Lung (tissue), 12 donors: ENCODE data around the gene IGLON5. TPM values are rescaled to one million over a fixed set of nuclear protein-coding genes. Genes with fewer than 3 reads are reported as not detected.

Experiments used
- ATAC-seq: fragments of 200-7000 bp; cut with Tn5 transposase; one replicate; pipeline ENCODE4 v1.9.1; 2020; ENCODE audit warnings: moderate number of reproducible peaks; ENCODE audit not compliant: insufficient read depth, low FRiP score
- DNase-seq, 3 donors: peaks; one replicate each; pipeline ENCODE4 v3.0.0-alpha.2; 2013 to 2017
- H3K27ac ChIP-seq, 2 donors: one replicate each; pipeline ENCODE4 v1.5.1; 2013; ENCODE audit warnings: mild to moderate bottlenecking in 2 of 2, moderate library complexity in 2 of 2, control low read depth in 1 of 2, inconsistent platforms in 1 of 2, low read depth in 1 of 2, low read length in 1 of 2
- H3K27me3 ChIP-seq, 3 donors: one replicate each; pipeline ENCODE4 v1.5.1; 2013; ENCODE audit warnings: low read length in 2 of 3; ENCODE audit not compliant: control insufficient read depth in 3 of 3, insufficient read depth in 3 of 3
- H3K36me3 ChIP-seq, 4 donors: one replicate each; pipeline ENCODE4 v1.5.1; 2013; ENCODE audit warnings: low read length in 4 of 4, mild to moderate bottlenecking in 1 of 4, moderate library complexity in 1 of 4; ENCODE audit not compliant: control insufficient read depth in 4 of 4, insufficient read depth in 4 of 4
- H3K4me1 ChIP-seq, 5 donors: one replicate each; pipeline ENCODE4 v1.5.1; 2013; ENCODE audit warnings: low read length in 5 of 5, mild to moderate bottlenecking in 2 of 5, moderate library complexity in 1 of 5; ENCODE audit not compliant: control insufficient read depth in 5 of 5, insufficient read depth in 5 of 5
- H3K4me3 ChIP-seq: one replicate; pipeline ENCODE4 v1.5.1; 2013; ENCODE audit warnings: mild to moderate bottlenecking, control low read depth, moderate library complexity
- H3K9ac ChIP-seq, 2 donors: one replicate each; pipeline ENCODE4 v1.5.1; 2013; ENCODE audit warnings: low read length in 2 of 2, control low read depth in 1 of 2; ENCODE audit not compliant: insufficient read depth in 1 of 2
- H3K9me3 ChIP-seq, 4 donors: one replicate each; pipeline ENCODE4 v1.5.1; 2013; ENCODE audit warnings: low read length in 3 of 4, mild to moderate bottlenecking in 1 of 4, moderate library complexity in 1 of 4; ENCODE audit not compliant: control insufficient read depth in 4 of 4, insufficient read depth in 3 of 4
- CTCF ChIP-seq: IDR thresholded peaks from 2 replicates; pipeline ENCODE4 v1.5.1; 2012; ENCODE audit warnings: mild to moderate bottlenecking; ENCODE audit errors: control extremely low read depth, extremely low read depth
- WGBS, 2 donors: extraction: QIAGEN DNeasy Blood & Tissue Kit; methylation state at CpG; one replicate each; pipeline ENCODE4 v1.1.7; 2013; 5-methylcytosine and 5-hydroxymethylcytosine counted together
- polyA plus RNA-seq, 2 donors: library from polyadenylated mRNA; stranded (reverse); fragments of 200-250 nt; gene quantifications; one replicate each; pipeline ENCODE4 v1.2.1, GENCODE V29; 2013
- total RNA-seq, 2 donors: library from RNA; depleted of rRNA in 1 of 2; stranded (reverse); fragments of >200 nt in 1 of 2; gene quantifications; one replicate each; pipeline ENCODE4 v1.2.1, GENCODE V29; 2014 to 2021
- donor health status: control.
- donor health status: control.
- donor health status: Bipolar disorder and iron deficiency.
- donor health status: healthy.
- donor health status: DM: yes; HTN: yes; CAD: no.

Gene IGLON5
- total and polyA plus RNA-seq, 4 donors: 0.09 to 0.43 (median 0.18) TPM; not detected in 1

GRCh38 chr19:51341976-51342580 lies 30.6 kb downstream of the IGLON5 start, which contains the start of gene VSIG10L:
VSIG10L (minus strand) TSS chr19:51342139; CDS start chr19:51342124, 15 bp downstream.
- WGBS, 2 donors: 47 to 58% methylated on average over 3 of the region's 3 CpGs
- DNase-seq: peak in 1 of 3 donors; percentile 13

GRCh38 chr19:51342631-51343569 lies 31.5 kb downstream of the IGLON5 start:
- H3K9ac ChIP-seq: no peak overlapping the region

More at GRCh38 chr19:51341976-51342580, 30.6 kb downstream of the IGLON5 start, which contains the start of gene VSIG10L:
- no peak within 1 kb of the TSS for H3K27ac ChIP-seq
- peaks cover 0 to 5% (median 0%) of the 10 kb centered on the region in 5 donors for H3K4me1 ChIP-seq
- H3K36me3 ChIP-seq: peaks cover 0 to 15% (median 5%) of the 10 kb centered on the region in 4 donors
- H3K9me3 ChIP-seq: no peaks in the 10 kb centered on the region
- no peak within 1 kb of the TSS for H3K9ac ChIP-seq
- TF ChIP-seq CTCF: no peak
- no peak for ATAC-seq
- no peak within 1 kb of the TSS for H3K4me3 ChIP-seq
- peaks cover 0 to 4% (median 2%) of the 10 kb centered on the region in 3 donors for H3K27me3 ChIP-seq

GRCh38 chr19:51345076-51345620 lies 33.7 kb downstream of the IGLON5 start:
- H3K4me1 ChIP-seq: no peaks in the 10 kb centered on the region
- H3K4me3 ChIP-seq: no peak overlapping the region
- H3K27me3 ChIP-seq: peaks cover 0 to 2% (median 0%) of the 10 kb centered on the region in 3 donors
- no peaks in the 10 kb centered on the region for H3K9me3 ChIP-seq
- H3K9ac ChIP-seq: no peak overlapping the region
- TF ChIP-seq CTCF: no peak
- ATAC-seq (no peak), DNase-seq (peak in 1 of 3 donors; percentile 7)
- peaks cover 0 to 25% (median 10%) of the 10 kb centered on the region in 4 donors for H3K36me3 ChIP-seq
- WGBS, 2 donors: 95% methylated on average over 9 of the region's 9 CpGs
- no peak overlapping the region for H3K27ac ChIP-seq

More at GRCh38 chr19:51342631-51343569, 31.5 kb downstream of the IGLON5 start:
- Histone ChIP-seq H3K27me3 (peaks cover 0 to 4% (median 2%) of the 10 kb centered on the region in 3 donors), H3K27ac (no peak overlapping the region), H3K4me1 (peaks cover 0 to 5% (median 0%) of the 10 kb centered on the region in 5 donors), H3K4me3 (no peak overlapping the region), H3K9me3 (no peaks in the 10 kb centered on the region), H3K36me3 (peaks cover 0 to 21% (median 8%) of the 10 kb centered on the region in 4 donors)
- 45 to 54% methylated on average over 9 of the region's 9 CpGs for WGBS, 2 donors
- TF ChIP-seq CTCF: no peak
- DNase-seq (peak in 1 of 3 donors; percentile 7), ATAC-seq (no peak)
